HG03457 (cell line): Measurements from ENCODE around the gene FGD6.
"Not testable (repeated sequence)": the region's sequence is repeated elsewhere in the genome, so short reads cannot be mapped to it uniquely, and the experiment has no call there.

ENCODE experiments used
- ATAC-seq: cut with Tn5 transposase; IDR thresholded peaks from one replicate; pipeline ENCODE4 v1.9.1; 2021; ENCODE audit warnings: moderate number of reproducible peaks; ENCODE audit not compliant: unreplicated experiment

FGD6 gene

DNA sequence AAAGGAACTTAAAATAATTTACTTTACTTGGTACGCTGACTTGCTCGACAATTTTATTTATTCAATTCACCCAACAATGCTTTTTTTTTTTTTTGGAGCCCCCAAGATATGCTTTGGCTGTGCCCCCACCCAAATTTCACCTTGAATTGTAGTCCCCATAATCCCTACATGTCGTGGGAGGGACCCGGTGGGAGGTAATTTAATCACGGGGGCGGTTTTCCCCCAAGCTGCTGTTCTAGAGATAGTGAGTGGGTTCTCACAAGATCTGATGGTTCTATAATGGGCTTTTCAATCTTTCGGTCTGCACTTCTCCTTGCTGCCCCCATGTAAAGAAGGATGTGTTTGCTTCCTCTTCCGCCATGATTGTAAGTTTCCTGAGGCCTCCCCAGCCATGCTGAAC, 10.4 kb downstream of the FGD6 start:
- ATAC-seq, result no peak

DNA sequence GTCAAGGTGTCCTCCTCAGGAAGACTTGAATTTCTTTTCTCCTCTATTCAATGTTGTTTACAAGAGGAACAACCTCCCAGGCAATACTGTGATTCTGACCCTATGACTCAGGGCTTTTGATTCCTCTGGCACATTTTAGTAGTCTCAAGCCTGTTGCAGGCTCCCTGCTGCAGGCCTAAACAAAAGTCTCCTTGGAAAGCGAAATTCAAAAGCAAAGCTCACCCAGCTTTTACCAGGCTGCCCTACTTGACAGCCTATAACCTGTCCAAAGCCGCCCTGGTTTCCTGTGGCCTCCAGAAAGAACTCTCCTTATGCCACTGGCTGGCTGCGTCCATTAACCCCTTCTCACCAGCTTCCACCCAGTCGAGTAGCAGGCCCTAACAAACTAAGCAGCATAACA, 11.6 kb downstream of the FGD6 start:
- no peak for ATAC-seq

DNA sequence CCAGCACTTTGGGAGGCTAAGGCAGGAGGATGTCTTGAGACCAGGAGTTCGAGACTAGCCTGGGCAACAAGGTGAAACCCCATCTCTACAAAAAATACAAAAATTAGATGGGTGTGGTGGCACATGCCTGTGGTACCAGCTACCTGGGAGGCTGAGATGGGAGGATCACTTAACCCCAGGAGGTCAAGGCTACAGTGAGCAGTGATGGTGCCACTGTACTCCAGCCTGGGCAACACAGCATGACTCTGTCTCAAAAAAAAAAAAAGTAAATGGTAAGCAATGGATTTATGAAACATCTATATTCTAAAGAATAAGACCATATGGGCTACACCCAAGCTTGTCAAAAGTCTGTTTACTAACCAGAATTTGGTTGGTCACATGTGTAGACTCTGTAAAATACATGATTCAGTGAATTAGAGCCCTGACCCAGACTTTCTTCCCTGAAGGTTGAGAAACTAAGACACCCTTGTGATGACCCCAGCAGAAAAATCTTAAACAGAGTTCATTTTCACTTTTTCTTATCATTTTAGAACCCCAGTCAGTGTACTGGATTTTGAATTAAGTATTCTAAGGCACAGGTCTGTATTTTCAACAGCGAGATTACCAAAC, 12.1 kb downstream of the FGD6 start:
- no peak for ATAC-seq

DNA sequence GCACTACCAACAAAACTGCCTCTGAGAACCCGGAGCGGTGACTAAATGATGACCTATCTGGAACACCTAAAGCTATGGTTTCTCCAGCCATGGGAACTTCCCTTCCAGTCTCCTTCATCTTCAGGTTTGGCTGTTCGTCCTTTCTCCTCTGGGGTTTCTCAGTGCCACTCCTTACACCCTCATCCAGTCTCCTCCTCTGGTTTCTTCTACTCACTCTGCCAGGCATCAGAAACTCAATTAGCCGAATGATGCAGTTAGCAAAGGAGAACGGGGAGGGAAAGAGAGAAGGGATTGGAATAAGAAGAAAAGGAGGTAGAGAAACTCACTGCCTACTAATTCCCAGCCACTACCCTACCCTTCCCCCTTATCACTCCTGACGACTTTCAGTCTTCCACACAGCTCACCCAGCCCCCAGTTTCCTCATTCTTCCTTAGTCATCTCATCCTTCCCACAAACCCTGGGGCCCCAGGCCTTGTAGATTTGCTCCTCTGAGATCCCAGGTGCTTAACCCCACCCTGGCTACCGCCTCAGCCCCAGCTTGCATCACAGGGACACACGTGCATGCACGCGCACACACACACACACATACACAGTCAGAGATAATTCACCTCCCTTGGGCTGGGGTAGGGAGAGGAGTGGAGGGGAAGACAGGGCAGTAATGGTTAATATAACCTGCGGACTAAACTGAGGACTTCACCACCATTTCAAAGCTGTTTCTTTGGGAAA, 13.0 kb downstream of the FGD6 start:
- ATAC-seq, result no peak

- no peak for ATAC-seq
Observed at GRCh38 chr12:95203487-95204030, 13.7 kb downstream of the FGD6 start.

GRCh38 chr12:95202691-95203486, 14.4 kb downstream of the FGD6 start:
- no peak for ATAC-seq

- ATAC-seq, result no peak
Observed at GRCh38 chr12:95201056-95201670, 16.1 kb downstream of the FGD6 start.

- ATAC-seq, result no peak
Observed at GRCh38 chr12:95200128-95200894, 17.0 kb downstream of the FGD6 start.

DNA sequence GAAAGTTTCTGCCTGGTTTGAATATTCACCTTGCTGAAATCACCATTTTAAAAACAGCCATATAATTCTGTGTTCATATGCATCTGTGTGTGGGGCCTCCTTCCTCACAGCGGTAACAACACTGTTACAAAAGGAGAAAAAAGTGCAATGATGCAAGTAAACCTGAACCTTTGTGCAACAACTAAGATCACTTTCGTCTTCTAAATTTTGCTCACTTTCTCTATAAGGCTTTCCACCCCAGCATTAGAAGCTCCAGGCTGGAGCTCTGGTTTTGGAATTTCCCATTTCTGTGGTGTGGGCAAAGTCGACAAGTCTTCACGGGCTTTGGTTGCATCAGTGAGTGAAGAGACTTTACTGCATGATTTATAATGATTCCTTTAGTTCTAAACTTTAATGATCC, 18.4 kb downstream of the FGD6 start:
- peak; percentile 52 for ATAC-seq

- ATAC-seq, result no peak
Observed at GRCh38 chr12:95197636-95198035, 19.6 kb downstream of the FGD6 start.

DNA sequence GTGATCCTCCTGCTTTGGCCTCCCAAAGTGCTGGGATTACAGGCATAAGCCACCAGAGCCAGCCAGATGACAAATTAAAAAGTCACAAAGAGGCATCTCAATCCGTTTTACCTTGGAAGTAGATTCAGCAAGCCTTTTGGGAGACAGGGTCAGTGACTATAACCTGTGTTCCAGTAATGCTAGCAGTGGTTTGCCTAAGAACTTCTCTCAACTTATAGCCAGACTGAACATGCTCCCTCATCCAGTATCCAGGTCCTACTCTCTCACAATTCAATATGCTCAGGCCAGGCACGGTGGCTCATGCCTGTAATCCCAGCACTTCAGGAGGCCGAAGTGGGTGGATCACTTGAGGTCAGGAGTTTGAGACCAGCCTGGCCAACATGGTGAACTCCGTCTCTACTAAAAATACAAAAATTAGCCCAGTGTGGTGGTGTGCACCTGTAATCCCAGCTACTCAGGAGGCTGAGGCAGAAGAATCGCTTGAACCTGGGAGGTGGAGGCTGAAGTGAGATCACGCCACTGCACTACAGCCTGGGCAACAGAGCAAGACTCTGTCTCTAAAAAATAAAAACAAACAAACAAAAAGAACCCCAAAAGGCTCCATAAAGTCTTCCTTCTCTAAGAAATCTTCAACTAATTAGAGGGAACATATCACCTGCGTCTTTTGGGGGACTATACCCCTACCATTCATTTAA, 20.2 kb downstream of the FGD6 start:
- ATAC-seq, result not testable (repeated sequence)

DNA sequence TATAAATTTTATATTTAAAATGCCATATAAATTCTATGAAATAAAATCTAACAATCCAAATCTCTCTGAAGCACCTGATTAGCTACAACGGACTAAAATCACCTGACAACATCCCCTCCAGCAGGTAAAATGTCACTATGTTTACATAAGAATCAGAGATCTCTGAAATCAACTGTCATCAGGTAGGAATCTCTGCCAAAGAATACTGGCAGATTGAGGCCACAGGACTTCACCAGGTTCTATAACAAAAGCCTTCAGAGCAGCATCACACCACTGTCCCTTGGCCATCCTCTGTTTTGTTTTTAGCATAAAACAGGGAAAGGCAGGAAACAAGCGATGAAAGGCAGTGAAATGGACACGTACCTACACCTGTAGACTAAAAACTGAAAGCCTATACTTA, 22.1 kb downstream of the FGD6 start:
- ATAC-seq, result no peak

DNA sequence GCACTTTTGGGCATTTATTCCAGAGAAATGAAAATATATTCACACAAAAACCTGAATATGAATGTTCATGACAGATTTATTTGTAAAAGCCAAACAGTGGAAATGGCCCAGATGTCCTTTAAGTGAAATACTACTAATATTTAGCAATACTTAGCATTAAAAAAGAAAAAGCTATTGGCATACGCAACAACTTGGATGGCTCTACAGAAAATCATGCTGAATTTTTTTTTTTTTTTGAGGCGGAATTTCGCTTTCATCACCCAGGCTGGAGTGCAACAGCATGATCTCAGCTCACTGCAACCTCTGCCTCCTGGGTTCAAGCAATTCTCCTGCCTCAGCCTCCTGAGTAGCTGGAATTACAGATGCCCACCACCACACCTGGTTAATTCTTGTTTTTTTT, 24.1 kb downstream of the FGD6 start:
- ATAC-seq, result no peak

GRCh38 chr12:95192271-95192670, 25.0 kb downstream of the FGD6 start:
- ATAC-seq, result no peak

GRCh38 chr12:95191060-95191696, 26.1 kb downstream of the FGD6 start:
- ATAC-seq, result no peak

DNA sequence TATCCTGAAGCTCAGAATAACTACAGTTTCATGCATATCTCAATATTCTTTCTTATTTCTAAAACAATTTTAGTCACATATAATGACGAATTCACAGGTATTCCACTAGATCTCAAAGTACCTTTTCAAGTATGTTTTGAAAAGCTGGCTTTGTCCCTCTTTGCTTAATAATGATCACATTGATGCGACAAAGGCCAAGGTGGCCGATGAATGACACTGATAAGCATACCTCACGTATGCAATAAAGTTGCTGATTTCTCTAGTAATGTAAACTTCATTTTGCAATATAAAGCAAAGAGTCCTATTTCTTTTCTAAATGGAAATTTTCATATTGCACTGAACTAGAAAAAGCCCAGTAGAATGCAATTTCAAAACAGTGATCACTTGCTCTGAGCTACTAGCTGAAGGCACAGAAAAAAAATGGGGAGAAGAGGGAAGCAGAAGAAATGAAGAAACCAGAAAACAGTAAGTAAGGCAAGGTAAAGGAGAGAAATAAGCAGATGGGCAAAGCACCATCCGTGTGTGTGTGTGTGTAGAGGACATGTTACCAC, 29.3 kb downstream of the FGD6 start:
- ATAC-seq, result no peak

GRCh38 chr12:95185854-95186253, 31.4 kb downstream of the FGD6 start:
- no peak for ATAC-seq

- no peak for ATAC-seq
Observed at GRCh38 chr12:95185072-95185471, 32.2 kb downstream of the FGD6 start.

GRCh38 chr12:95184121-95184520, 33.1 kb downstream of the FGD6 start:
- no peak for ATAC-seq
